ENCODE results near the gene NFIC.
"Not testable (repeated sequence)": the region's sequence is repeated elsewhere in the genome, so short reads cannot be mapped to it uniquely, and the experiment has no call there.

The NFIC gene

GRCh38 chr19:3375221-3376090 lies 9.1 kb downstream of the NFIC start:
- DNase-seq: no peak

- DNase-seq: not testable (repeated sequence)
Observed at GRCh38 chr19:3376091-3376455, 9.7 kb downstream of the NFIC start.

- DNase-seq: no peak
Observed at GRCh38 chr19:3378352-3379150, 12.2 kb downstream of the NFIC start.

DNA sequence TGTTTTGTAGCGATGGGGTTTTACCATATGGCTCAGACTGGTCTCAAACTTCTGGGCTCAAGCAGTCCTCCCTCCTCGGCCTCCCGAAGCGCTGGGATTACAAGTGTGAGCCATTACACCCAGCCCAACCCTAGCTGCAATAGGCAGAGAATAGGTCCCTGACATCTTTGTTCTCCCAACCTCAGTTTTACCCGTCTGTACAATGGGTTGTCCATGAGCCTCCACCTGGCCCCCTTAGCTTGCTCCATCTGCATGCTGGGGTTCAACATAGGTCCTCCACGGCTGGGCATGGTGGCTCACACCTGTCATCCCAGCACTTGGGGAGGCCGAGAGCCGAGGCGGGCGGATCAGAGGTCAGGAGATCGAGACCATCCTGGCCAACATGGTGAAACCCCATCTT lies 14.4 kb downstream of the NFIC start:
- no peak for DNase-seq

DNA sequence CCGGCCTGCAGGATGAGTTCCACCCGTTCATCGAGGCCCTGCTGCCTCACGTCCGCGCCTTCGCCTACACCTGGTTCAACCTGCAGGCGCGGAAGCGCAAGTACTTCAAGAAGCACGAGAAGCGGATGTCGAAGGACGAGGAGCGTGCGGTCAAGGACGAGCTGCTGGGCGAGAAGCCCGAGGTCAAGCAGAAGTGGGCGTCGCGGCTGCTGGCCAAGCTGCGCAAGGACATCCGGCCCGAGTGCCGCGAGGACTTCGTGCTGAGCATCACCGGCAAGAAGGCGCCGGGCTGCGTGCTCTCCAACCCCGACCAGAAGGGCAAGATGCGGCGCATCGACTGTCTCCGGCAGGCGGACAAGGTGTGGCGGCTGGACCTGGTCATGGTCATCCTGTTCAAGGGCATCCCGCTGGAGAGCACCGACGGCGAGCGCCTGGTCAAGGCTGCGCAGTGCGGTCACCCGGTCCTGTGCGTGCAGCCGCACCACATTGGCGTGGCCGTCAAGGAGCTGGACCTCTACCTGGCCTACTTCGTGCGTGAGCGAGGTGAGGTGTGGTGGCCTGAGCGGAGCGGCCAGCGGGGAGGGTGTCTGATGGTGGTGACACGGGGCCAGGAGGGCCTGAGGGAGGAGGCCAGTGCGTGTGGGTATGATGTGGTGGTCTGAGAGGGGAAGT lies 15.5 kb downstream of the NFIC start:
- no peak for DNase-seq

DNA sequence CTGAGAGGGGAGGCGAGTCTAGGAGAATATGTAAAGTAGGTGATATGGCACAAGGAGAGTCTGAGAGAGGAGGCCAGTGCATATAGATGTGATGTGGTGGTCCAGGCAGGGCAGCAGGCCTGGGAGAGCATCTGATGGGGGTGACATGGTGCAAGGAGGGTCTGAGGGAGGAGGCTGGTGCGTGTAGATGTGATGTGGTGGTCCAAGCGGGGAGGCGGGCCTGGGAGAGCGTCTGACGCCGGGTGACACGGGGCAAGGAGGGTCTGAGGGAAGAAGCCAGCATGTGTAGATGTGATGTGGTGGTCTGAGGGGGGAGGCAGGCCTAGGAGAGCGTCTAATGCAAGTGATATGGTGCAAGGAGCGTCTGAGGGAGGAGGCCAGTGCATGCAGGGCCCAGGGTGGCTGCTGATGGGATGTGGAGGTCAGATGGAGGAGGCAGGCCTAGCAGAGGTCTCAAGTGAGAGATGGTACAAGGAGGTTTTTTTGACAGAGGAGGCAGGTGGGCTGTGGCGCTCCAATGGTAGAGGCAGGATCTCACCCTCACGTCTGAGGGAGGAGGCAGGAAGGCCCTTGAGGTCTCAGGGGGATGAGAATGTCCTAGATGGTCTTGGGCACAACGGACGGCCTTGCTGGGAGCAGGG lies 16.2 kb downstream of the NFIC start:
- DNase-seq: no peak

DNA sequence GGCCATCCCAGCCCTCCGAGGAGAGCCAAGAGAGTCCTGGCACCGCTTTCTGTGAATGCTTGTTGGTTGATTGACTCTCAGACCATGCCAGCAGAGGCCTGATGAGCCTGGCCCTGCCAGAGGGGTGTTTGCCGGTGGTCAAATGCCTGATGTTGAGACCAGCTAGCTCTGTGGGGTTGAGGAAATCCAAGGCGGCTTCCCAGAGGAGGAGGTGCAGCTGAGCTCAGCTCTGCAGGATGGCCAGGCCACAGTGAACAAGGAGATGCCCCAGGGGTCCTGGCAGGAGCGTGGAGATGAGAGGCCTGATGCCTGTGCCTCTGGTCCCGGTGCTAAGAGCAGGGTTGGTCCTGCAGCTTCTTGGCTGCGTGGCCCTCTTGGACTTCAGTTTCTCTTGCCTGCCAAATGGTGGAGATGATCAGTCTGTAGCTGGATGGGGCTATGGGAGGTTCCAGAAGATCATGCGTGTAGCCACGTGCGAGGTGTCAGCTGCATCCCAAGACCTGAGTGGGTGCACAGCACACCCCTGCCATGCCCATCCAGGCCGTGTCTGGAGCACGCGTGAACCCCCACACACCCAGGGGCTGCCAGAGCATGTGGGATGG lies 16.8 kb downstream of the NFIC start:
- no peak for DNase-seq

DNA sequence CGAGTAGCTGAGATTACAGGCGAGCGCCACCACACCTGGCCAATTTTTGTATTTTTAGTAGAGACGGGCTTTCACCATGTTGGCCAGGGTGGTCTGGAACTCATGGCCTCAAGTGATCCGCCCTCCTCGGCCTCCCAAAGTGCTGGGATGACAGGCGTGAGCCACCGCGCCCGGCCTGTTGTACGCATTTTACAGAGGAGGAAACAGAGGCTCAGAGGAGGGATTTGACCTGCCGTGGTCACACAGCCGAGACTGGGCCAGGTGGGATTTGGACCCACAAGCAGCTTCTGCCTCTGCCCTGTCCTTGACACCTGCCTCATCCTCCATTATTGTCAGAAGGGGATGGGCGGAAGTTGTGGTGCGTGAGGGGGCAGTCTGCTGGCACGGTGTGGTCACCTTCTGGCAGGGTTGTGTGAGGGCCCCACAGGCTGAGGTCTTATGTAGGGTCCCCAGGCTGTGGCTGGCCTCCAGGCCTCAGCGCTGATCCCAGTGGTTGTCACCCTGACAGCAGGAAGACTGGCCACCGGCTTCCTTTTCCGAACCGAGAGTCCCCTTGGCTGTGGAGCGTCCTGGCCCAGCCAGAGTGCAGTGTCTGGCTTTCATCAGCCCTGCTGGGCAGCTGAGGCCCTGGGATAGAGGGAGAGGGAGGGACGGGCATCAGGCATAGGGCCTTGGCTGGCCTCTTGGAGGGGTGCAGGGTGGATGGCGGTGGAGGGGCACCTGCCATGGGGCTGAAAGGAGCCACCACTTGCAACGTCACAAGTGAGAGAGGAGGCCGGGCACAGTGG lies 20.3 kb downstream of the NFIC start:
- DNase-seq: no peak

GRCh38 chr19:3387645-3388589 lies 21.5 kb downstream of the NFIC start:
- no peak for DNase-seq

DNA sequence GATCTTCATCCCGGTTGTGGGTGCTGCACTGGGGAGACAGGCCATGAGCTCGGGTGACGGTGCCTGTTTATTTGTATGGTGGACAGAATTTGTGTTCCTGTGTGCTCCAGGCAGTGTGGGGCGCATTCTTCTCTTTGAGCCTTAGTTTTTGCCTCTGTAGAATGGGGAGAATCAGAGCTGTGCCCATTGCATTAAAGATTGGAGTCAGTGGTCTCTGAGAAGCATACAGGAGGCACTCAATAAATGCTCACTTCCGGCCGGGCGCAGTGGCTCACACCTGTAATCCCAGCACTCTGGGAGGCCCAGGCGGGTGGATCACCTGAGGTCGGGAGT lies 23.0 kb downstream of the NFIC start:
- no peak for DNase-seq

GRCh38 chr19:3389876-3390371 lies 23.5 kb downstream of the NFIC start:
- no peak for DNase-seq

- not testable (repeated sequence) for DNase-seq
Observed at GRCh38 chr19:3391911-3392310, 25.5 kb downstream of the NFIC start.

DNA sequence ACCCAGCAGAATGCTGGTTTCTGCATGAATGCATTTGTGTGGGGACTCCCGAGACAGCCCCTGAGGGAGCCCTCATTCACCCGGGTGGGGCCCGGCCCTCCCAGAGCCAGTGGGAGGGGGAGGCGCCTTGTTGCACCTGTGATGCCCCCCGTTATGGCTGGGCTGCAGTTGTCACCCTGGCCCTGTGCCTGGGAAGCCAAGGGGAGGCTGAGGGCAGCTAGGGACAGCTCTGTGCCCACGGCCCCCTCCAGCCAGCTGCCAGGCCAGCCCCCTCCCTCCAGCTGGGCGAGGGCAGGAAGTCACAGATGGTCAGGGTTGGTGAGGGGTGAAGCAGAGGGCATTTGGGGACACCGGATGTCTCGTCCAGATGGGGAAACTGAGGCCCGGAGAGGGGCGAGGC lies 26.1 kb downstream of the NFIC start:
- no peak for DNase-seq

DNA sequence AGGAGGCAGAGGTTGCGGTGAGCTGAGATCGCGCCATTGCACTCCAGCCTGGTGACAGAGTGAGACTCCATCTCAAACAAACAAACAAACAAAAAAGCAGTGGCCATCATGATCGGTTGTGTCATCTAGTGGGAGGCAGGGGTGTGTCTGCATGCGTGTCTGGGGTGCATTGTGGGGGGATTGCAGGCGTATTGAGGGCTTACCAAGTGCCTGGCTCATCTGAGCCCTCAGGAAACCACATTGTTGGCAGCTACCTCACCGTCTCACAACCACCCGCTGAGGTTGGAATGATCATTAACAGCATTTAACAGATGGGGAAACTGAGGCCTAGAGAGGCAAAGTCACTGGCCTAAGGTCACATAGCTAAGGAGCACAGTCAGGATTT lies 30.5 kb downstream of the NFIC start:
- DNase-seq: no peak

GRCh38 chr19:3397266-3398022 lies 31.1 kb downstream of the NFIC start:
- DNase-seq: no peak

DNA sequence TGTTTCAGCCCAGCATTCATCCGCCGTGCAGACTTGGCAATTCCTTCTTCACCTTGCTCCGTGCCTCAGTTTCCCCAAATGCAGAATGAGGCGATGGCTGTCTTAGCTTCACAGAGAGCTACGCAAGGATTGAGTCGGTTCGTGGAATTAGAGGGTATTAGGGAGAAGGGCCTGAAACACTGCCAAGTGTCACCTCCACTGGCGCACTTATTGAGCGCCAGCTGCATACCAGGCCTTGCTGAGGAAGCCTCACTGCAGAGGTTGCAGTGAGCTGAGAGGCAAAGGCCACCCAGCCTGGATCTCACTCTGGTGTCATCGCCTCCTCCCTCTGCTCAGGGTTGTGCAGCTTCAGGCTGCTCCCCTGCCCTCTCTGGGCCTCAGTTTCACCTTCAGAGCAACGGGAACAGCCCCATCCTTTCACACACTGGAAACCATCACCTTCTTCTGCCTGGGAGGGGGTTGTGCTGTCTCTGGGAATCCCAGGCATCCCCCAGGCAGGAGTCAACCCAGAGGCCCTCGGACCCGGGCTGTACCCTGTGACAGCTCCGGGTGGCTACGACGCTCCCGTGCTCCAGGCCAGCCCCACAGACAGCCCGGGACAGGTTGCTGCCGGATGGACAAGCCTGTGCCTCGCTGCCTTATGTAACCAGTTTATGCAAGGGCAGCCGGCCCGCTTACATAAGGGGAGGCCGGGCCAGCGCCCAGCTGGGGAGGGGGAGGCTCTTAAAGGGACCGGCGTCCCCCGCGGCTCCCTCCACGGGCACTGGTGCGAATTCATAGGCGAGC lies 31.9 kb downstream of the NFIC start:
- DNase-seq: no peak

- no peak for DNase-seq
Observed at GRCh38 chr19:3398900-3399278, 32.5 kb downstream of the NFIC start.

GRCh38 chr19:3399311-3399710 lies 32.9 kb downstream of the NFIC start:
- not testable (repeated sequence) for DNase-seq
